HG03457 (cell line): ENCODE data around the gene SDCCAG8.
"Not testable (repeated sequence)": the region's sequence is repeated elsewhere in the genome, so short reads cannot be mapped to it uniquely, and the experiment has no call there.

Experiments used
- ATAC-seq: cut with Tn5 transposase; IDR thresholded peaks from one replicate; pipeline ENCODE4 v1.9.1; 2021; ENCODE audit warnings: moderate number of reproducible peaks; ENCODE audit not compliant: unreplicated experiment

SDCCAG8 gene

DNA sequence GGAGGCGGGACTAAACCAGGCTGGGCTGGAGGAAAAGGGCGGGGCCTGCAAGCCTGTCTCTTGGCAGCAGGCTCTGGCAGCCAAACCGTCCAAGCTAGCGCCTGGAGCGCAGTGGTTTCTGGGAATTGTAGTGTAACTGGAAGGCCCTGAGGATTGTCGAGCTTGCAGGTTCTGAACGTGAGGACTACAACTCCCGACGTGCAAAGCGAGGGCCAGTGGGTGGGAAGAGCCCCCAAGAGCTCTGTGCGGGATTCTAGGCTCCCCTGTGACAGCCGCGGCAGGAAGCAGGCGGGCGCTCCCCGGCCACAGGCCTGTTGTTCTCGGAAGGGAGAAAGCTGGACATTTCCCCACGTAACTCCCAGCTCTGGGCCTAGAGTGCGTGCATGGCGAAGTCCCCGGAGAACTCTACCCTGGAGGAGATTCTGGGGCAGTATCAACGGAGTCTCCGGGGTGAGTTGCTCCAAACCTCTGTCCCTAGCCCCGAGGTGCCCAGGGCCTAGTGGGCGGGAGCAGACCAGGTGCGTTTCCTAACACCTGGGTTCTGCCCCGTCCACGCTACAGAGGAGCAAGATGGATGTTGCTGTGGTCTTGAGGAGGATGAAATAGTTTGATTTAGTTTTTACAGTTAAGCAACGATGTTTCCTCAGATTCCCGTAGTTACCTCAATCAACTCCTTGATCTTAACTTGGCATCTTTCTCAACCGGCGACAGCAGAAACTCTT, at the start of gene SDCCAG8:
TSS of gene SDCCAG8 (plus strand) at position 251 of the 722 bp plus-strand sequence. CDS start at position 384, 133 bp downstream.
- peak; percentile 61 for ATAC-seq

DNA sequence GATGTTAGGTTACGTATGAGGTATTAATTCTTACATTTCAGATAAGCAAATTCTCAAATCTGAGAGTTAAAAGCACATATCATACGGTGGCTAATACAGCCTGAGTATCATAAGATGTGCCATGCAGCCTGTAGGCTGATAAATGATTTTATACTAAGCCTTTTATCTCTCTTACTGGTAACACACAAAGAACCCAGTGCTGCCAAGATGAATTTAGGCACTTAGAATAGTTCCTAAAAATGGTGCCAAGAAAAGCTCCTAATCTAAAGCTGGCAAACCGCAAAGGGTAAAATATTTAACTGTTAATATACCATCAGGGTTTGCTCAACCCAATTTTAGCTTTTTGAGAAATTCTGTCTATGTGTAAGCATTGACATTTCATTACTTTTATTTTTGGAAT, 43.9 kb upstream of the SDCCAG8 start:
- not testable (repeated sequence) for ATAC-seq

DNA sequence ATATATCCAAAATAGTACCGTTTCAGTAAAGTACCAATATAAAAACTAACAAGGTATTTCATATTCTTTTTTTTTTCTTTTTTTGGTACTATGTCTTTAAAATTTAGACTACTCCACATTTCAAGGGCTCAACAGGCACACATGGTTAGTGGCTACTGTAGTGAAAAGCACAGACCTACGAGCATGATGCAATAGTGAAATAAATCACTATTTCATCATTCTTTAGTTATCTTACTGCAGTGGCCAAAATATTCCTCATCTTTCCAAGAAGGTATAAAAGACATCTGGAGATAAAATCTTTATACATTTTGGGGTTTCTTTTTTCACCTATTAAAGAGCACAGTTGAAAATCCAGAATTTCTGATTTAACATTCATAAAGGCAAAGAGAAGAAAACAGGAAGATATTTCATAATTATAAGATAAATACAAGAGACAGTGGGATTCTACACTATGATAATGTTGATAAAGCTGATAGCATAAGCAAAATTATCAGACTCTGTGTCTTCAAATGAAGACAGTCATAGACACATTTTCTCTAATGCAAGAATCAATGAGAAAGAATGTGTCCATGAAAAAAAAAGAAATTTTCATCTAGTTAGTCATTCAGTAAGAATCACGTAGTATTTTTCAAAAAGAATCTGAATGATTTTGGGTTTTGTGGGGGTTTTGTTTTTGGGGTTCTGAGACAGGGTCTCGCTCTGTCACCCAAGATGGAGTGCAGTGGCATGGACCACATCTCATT, 42.6 kb upstream of the SDCCAG8 start:
- ATAC-seq: no peak

DNA sequence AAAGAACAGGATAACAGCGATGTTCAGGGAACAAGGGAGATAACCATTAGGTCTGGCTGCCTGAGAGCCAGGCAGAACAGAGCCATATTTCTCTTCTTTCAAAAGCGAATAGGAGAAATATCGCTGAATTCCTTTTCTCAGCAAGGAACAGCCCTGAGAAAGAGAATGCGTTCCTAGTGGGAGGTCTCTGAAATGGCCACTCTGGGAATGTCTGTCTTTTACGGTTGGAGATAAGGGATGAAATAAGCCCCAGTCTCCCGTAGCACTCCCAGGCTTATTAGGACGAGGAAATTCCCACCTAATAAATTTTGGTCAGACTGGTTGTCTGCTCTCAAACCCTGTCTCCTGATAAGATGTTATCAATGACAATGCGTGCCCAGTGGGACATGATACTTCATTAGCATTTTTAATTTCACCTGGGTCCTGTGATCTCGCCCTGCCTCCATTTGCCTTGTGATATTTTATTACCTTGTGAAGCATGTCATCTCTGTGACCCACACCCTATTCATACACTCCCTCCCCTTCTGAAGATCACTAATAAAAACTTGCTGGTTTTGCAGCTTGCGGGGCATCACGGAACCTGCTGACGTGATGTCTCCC, 40.5 kb upstream of the SDCCAG8 start:
- ATAC-seq: not testable (repeated sequence)

- ATAC-seq: no peak
These were observed 39.1 kb upstream of the SDCCAG8 start for GRCh38 chr1:243216741-243217140.

GRCh38 chr1:243217349-243217748, 38.5 kb upstream of the SDCCAG8 start:
- no peak for ATAC-seq

DNA sequence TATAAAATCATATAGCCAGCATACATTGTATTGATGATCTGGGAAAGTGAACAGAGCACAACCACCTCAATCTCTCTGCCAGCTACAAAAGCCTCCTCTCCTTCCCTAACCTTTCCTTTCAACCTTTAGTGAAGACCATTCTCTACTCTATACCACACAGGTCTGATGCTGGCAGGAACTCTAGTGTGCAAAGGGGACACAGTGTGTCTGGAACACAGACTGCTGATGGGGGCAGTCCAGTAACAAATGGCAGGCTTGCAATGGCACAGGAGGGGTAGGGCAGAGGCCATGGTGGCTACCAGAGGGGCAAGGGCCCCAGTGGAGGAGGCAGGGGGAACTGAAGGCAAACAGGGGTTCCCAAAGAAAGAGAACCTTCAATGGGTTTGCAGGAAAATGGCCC, 37.8 kb upstream of the SDCCAG8 start:
- no peak for ATAC-seq

- no peak for ATAC-seq
These were observed 28.2 kb upstream of the SDCCAG8 start for GRCh38 chr1:243227622-243228021.

- no peak for ATAC-seq
These were observed 26.3 kb upstream of the SDCCAG8 start for GRCh38 chr1:243229526-243229925.

DNA sequence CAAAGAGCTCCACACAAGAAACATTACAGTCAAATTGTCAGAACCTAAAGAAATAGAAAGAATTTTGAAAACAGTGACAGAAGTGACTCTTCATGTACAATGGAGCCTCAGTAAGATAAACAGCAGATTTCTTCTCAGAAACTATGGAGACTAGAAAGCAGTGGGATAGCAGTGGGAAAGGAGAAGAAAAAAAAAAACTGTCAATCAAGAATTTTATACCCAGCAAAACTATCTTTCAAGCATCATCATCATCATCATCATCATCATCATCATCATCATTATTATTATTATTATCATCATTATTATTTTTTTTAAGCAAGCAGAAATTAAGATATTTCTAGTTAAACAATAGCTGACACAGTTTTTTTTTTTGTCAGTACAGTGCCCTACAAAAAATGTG, 24.9 kb upstream of the SDCCAG8 start:
- ATAC-seq: no peak

DNA sequence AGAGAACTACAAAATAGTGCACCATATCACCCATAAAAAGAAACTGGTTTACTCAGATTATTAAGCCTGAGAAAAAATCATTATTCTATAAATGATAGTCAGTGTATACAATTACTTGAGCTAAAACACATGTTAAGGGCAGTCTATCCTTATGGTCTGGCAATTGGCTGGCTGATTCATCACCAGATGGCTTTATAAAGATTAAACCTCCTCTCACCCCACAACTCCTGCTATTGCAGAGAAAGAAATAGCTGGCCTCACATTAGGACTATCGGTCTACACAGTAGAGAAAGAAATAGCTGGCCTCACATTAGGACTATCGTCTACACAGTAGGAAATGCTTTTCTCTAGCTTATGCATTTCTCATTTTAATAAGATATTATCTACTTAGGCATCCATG, 21.9 kb upstream of the SDCCAG8 start:
- ATAC-seq: no peak

DNA sequence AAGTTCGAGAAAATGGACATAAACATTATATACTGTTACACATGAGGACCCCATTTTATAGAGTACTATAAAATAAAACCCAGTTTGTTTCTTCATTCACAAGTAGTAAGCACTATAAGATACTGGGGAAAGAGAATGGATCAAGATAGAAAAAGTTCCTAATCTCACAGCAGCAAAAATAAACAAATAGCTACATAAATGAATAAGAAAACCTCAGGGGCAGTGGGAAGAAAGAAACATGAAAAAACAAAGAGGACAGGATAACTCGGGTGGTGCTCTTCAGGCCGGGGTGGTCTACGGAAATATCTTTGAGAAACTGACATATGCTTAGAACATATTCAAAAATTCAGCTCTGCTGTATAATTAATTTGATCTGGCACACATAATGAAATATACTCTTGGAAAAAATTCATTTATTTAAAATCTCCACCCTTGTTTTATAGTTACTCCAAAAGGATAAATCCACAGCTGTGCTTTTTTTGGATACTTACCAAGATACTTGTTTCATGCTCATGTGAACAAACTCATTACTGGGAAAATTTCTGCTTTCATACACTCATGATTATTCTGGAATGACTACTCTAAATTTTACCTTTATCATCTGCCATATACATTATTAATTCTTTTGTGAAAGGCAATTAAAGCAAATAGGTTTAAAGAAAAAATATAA, 20.7 kb upstream of the SDCCAG8 start:
- ATAC-seq: no peak

- peak; percentile 88 for ATAC-seq
These were observed 19.1 kb upstream of the SDCCAG8 start for GRCh38 chr1:243236604-243237252.

DNA sequence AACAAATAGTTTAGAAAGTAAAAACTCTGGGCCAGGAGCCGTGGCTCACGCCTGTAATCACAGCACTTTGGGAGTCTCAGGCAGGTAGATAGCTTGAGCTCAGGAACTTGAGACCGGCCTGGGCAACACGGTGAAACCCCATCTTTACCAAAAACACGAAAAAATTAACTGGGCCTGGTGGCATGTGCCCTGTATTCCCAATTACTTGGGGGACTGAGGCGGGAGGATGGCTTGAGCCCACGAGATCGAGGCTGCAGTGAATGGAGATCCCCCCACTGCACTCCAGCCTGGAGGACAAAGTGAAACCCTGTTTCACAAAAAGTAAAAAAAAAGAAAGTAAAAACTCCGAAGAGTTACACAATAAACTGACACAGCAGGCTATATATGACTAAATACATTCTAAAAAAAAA, 11.4 kb upstream of the SDCCAG8 start:
- ATAC-seq: no peak

DNA sequence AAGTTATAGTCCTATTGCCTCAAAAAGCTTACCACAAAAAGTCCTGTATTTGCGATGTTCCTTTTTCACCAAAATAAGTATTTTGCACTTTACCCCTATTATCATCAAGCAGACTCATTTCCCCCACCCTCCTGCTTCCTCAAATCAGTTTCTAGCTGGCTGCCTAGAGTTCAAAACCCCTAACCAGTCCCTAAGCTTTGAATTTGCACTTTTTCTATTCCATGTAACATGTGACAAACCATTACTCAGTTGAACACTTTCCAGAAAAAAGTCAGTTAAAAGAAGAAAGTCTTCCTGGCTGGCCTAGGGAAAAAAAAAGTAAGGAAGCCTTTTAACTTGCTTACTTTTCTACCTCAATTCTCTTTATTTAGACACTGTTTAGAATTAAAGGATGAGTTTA, 8.9 kb upstream of the SDCCAG8 start:
- ATAC-seq: no peak

GRCh38 chr1:243247901-243248300, 7.9 kb upstream of the SDCCAG8 start:
- no peak for ATAC-seq

DNA sequence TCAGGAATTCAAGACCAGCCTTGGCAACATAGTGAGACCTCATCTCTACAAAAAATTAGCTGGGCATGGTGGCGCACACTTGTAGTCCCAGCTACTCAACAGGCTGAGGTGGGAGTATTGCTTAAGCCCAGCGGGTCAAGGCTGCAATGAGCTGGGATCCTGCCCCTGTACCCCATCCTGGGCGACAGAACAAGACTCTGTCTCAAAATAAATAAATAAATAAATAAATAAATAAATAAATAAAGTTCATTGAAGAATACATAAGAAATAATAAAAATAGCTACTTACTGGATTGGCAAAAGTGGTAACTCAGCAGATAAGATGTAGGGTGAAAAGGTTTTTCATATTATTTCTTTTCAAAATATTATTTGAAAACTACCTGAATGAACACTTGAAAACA, 6.6 kb upstream of the SDCCAG8 start:
- no peak for ATAC-seq

DNA sequence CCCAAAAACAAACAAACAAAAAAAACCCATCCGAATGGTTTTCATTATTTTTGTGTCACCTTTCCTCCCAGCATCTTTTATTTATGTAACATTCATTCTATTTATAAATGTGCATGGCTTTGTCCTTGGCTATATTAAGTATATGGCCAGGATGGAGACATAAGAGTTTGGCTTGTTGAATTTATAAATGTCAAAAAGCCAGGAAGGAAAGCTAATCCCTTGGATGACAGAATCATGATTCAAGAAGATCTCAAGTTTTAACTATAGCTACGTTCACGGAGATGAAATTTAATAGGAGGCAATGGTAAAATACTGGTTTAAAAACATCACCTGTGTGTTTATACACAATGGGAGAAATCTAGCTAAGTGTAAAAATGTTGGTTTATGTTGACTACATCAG, 5.7 kb upstream of the SDCCAG8 start:
- no peak for ATAC-seq

- ATAC-seq: no peak
These were observed 4.3 kb upstream of the SDCCAG8 start for GRCh38 chr1:243251539-243251938.

GRCh38 chr1:243253211-243253925, 2.5 kb upstream of the SDCCAG8 start:
- no peak for ATAC-seq

DNA sequence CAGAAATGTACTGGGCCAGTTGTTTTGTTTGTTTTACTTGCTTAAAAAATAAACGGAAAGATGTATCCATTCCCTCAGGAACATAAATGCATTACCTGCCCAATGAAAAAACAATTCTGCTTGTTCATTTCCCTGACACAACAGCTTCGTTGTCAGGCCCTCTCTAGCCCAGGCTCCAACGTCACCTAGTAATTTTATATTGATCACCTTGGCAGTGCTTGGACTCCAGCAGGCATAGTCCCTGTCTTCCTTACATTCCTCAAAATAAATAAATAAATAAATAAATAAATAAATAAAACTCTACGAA, 2.0 kb upstream of the SDCCAG8 start:
- ATAC-seq: no peak
